ENCODE data around the gene DYSF. TPM values are rescaled to one million over a fixed set of nuclear protein-coding genes. Genes with fewer than 3 reads are reported as not detected.

Gene DYSF
- polyA plus RNA-seq, 1 donor from 2014 or later = 0.04 TPM

- Histone ChIP-seq H3K79me2 (replicated peaks; ENCODE audit: insufficient read depth, low read length) (no peaks in the 10 kb centered on the region), H3K27ac (ENCODE audit: low read length) (no peak overlapping the region), H3K36me3 (ENCODE audit: insufficient read depth, low read length) (no peaks in the 10 kb centered on the region), H3K9me2 (ENCODE audit: insufficient read depth, low read length) (no peaks in the 10 kb centered on the region), H2AFZ (ENCODE audit: low read depth, low read length) (no peak overlapping the region), H3F3A (ENCODE audit: insufficient read depth, low read length, poor library complexity, severe bottlenecking) (no peaks in the 10 kb centered on the region), H3K4me3 (ENCODE audit: low read length) (no peak overlapping the region), H4K20me1 (ENCODE audit: insufficient read depth) (no peaks in the 10 kb centered on the region), H3K27me3 (ENCODE audit: insufficient read depth, low read depth, low read length) (no peaks in the 10 kb centered on the region), H3K9ac (ENCODE audit: low read length) (no peak overlapping the region), H3K4me2 (ENCODE audit: low read length) (no peak overlapping the region), H3K9me3 (ENCODE audit: low read length) (no peaks in the 10 kb centered on the region)
- no peak for TF ChIP-seq REST (IDR thresholded peaks at IDR 0.05; ENCODE audit: borderline replicate concordance)
- TF ChIP-seq EZH2 (IDR thresholded peaks at IDR 0.05; ENCODE audit: borderline replicate concordance, insufficient read depth, low read length, poor library complexity, severe bottlenecking) = no peak
- no peak for TF ChIP-seq EP300 (conservative IDR thresholded peaks at IDR 0.05; ENCODE audit: poor library complexity, severe bottlenecking)
- TF ChIP-seq, protein P1, sequence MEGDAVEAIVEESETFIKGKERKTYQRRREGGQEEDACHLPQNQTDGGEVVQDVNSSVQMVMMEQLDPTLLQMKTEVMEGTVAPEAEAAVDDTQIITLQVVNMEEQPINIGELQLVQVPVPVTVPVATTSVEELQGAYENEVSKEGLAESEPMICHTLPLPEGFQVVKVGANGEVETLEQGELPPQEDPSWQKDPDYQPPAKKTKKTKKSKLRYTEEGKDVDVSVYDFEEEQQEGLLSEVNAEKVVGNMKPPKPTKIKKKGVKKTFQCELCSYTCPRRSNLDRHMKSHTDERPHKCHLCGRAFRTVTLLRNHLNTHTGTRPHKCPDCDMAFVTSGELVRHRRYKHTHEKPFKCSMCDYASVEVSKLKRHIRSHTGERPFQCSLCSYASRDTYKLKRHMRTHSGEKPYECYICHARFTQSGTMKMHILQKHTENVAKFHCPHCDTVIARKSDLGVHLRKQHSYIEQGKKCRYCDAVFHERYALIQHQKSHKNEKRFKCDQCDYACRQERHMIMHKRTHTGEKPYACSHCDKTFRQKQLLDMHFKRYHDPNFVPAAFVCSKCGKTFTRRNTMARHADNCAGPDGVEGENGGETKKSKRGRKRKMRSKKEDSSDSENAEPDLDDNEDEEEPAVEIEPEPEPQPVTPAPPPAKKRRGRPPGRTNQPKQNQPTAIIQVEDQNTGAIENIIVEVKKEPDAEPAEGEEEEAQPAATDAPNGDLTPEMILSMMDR (IDR thresholded peaks at IDR 0.05; ENCODE audit: poor library complexity, severe bottlenecking) = no peak
- TF ChIP-seq MXI1 (conservative IDR thresholded peaks at IDR 0.05; ENCODE audit: poor library complexity, severe bottlenecking) = no peak
- no peak for TF ChIP-seq SMC3 (conservative IDR thresholded peaks at IDR 0.05; ENCODE audit: poor library complexity)
- TF ChIP-seq POLR2AphosphoS5 (IDR thresholded peaks at IDR 0.05) = no peak
- no peak for TF ChIP-seq TAF1 (IDR thresholded peaks at IDR 0.05; ENCODE audit: low read depth)
- TF ChIP-seq RAD21 (conservative IDR thresholded peaks at IDR 0.05) = no peak
Measured at GRCh38 chr2:71671895-71672825, 218.8 kb downstream of the DYSF start.

DNA sequence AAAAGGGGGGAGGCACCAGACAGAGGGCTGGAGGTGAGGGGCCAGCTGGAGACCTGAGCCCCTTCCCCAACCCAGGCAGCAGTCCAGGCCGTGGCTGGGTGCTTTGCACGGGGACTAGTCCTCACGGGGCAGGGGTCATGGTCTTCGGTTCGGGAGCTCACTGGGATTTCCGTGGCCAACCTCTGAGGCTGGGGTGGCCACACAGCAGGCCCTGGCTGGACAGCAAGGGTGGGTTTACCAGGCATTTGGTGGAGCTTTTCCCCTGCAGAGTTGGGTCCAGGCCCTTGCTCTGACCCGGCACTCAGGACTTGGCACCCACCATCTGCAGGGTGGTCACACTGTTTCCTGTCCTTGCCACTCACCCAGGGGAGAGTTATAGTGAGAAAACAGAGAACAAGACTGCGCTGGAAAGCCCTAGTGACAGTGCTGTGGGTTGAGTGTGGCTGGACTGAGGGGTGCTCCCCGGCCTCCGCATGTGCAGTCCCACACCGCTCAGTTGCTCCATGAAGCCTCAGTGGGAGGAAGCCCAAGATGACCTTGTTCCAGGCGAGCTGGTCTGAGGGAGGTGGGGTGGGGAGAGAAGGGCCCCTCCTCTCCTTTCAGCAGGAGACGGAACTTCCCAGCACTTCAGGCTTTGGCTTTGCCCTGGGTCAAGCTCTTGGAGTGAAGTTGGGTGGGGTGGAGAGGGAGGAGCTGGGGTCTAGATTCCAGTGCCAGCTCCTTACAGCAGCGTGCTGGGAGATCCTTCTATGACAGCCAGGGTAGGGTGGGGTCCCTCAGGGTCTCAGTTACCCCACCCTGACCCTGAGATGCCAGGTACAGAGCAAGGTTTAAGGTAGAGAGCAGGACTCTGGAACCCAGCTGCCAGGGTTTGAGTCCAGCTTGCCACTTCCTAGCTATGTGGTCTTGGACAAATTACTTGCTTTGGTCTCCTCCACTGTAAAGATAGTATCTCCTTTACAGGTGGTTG lies 219.8 kb downstream of the DYSF start:
- no peak overlapping the region for H3K4me2 ChIP-seq (ENCODE audit: low read length)

More for the DNA sequence above, 219.8 kb downstream of the DYSF start:
- no peaks in the 10 kb centered on the region for H4K20me1 ChIP-seq (ENCODE audit: insufficient read depth)
- no peak overlapping the region for H3K4me3 ChIP-seq (ENCODE audit: low read length)
- no peak overlapping the region for H2AFZ ChIP-seq (ENCODE audit: low read depth, low read length)
- no peaks in the 10 kb centered on the region for H3K9me2 ChIP-seq (ENCODE audit: insufficient read depth, low read length)
- no peaks in the 10 kb centered on the region for H3K36me3 ChIP-seq (ENCODE audit: insufficient read depth, low read length)
- H3F3A ChIP-seq (ENCODE audit: insufficient read depth, low read length, poor library complexity, severe bottlenecking) = no peaks in the 10 kb centered on the region
- H3K9me3 ChIP-seq (ENCODE audit: low read length) = no peaks in the 10 kb centered on the region
- TF ChIP-seq RAD21 (conservative IDR thresholded peaks at IDR 0.05) (no peak), POLR2AphosphoS5 (IDR thresholded peaks at IDR 0.05) (no peak), SMC3 (conservative IDR thresholded peaks at IDR 0.05; ENCODE audit: poor library complexity) (no peak), TAF1 (IDR thresholded peaks at IDR 0.05; ENCODE audit: low read depth) (no peak), EP300 (conservative IDR thresholded peaks at IDR 0.05; ENCODE audit: poor library complexity, severe bottlenecking) (no peak), EZH2 (IDR thresholded peaks at IDR 0.05; ENCODE audit: borderline replicate concordance, insufficient read depth, low read length, poor library complexity, severe bottlenecking) (no peak), MXI1 (conservative IDR thresholded peaks at IDR 0.05; ENCODE audit: poor library complexity, severe bottlenecking) (no peak), REST (IDR thresholded peaks at IDR 0.05; ENCODE audit: borderline replicate concordance) (no peak)
- TF ChIP-seq, protein P1 (IDR thresholded peaks at IDR 0.05; ENCODE audit: poor library complexity, severe bottlenecking) = no peak
- H3K79me2 ChIP-seq (replicated peaks; ENCODE audit: insufficient read depth, low read length) = no peaks in the 10 kb centered on the region
- H3K9ac ChIP-seq (ENCODE audit: low read length) = no peak overlapping the region
- H3K27me3 ChIP-seq (ENCODE audit: insufficient read depth, low read depth, low read length) = no peaks in the 10 kb centered on the region
- no peak overlapping the region for H3K27ac ChIP-seq (ENCODE audit: low read length)

Data from neural cell (in vitro differentiated cells).